Upper lobe of left lung (tissue), 4 donors: ENCODE data around the gene MTMR6.

Source experiments
- CTCF ChIP-seq, 6 experiments: fragments of 450-650 bp in 4 of 6; fragments of 200-600 bp in 2 of 6; sonication (generic) in 2 of 6; IDR thresholded peaks; one replicate each; pipeline ENCODE4 v1.5.1; 2016 to 2019; ENCODE audit warnings: antibody characterized with exemption in 6 of 6
- POLR2A ChIP-seq, 4 donors: fragments of 450-650 bp; IDR thresholded peaks; one replicate each; pipeline ENCODE4 v1.5.1; 2016 to 2017; ENCODE audit warnings: antibody characterized with exemption in 4 of 4, mild to moderate bottlenecking in 2 of 4

GRCh38 chr13:25242956-25243355 is 44.3 kb downstream of the MTMR6 start:
- TF ChIP-seq CTCF (IDR thresholded peaks at IDR 0.05): no peak
- TF ChIP-seq POLR2A (IDR thresholded peaks at IDR 0.05): no peak
